Upper lobe of right lung (tissue), 1 donor: Measurements from ENCODE around the gene SLX4IP. TPM values are rescaled to one million over a fixed set of nuclear protein-coding genes. Genes with fewer than 3 reads are reported as not detected.

Experiments
- ATAC-seq: fragments of 200-7000 bp; cut with Tn5 transposase; one replicate; pipeline ENCODE4 v1.9.1; 2020; ENCODE audit warnings: mild to moderate bottlenecking, moderate library complexity
- DNase-seq: peaks from one replicate; pipeline ENCODE4 v3.0.0-alpha.2; 2020
- H3K27ac ChIP-seq: fragments of 200-600 bp; one replicate; pipeline ENCODE4 v1.8.0; 2022
- H3K27me3 ChIP-seq: fragments of 200-600 bp; one replicate; pipeline ENCODE4 v1.8.0; 2022; ENCODE audit warnings: mild to moderate bottlenecking
- H3K36me3 ChIP-seq: fragments of 200-600 bp; one replicate; pipeline ENCODE4 v1.8.0; 2022
- H3K4me1 ChIP-seq: fragments of 200-600 bp; one replicate; pipeline ENCODE4 v1.8.0; 2022
- H3K4me3 ChIP-seq: fragments of 200-600 bp; one replicate; pipeline ENCODE4 v1.8.0; 2022; ENCODE audit warnings: mild to moderate bottlenecking
- H3K9me3 ChIP-seq: fragments of 200-600 bp; one replicate; pipeline ENCODE4 v1.8.0; 2022
- intact Hi-C: fragments of 100-400 bp; cut with DNase I; formaldehyde crosslinking; loops from one replicate; pipeline ENCODE4 v1.11.0; 2022
- total RNA-seq: library from RNA; stranded (reverse); fragmentation: NEBNext Ultra II Directional; extraction: Animal tissue kit (Norgen Biotek cat#: 25700); gene quantifications from one replicate; pipeline ENCODE4 v1.2.1, GENCODE V29; 2021
- TF ChIP-seq, protein P1 (sequence below): fragments of 200-600 bp; IDR thresholded peaks from one replicate; pipeline ENCODE4 v1.8.0; 2022; ENCODE audit warnings: antibody characterized with exemption
- donor health status: DM: no; HTN: yes; CAD: no; lungs with severe emphysema.

Gene SLX4IP
- total RNA-seq, 1 donor from 2014 or later, result 5.4 TPM

DNA sequence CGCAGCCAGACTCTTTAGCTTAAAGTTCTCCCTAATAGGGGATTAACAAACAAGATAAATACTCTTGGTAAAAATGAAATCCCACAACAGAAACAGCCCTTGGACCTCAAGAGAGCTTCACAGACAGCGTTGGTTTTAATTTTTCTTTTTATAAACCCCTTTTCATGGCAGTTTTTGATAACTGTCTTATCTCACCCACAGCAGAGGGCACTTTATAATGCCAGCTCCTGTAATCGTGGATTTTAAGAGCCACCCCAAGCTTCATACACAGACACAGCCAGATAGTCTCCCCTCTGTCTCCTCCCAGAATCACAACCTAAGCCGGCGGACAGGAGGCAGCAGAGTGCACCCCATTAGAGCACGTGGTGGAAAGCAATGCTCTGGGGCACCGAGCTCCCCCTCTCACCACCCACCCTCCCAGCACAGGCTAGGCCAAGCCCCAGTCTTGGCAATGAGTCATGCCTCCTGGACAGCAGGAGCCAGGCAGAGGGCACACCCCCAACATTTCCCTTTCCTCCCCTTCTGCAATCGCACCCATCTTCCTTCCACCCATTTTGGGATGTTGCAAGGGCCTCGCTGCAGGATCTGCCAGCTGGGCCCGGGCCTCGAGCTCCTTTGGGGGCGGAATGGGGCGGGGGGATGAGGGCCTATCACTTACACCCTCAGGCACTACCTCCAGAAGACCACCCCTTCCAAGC is 236.3 kb downstream of the SLX4IP start:
- Histone ChIP-seq H3K4me3 (peak overlapping the region; percentile 91), H3K4me1 (peaks cover 34% of the 10 kb centered on the region), H3K9me3 (no peaks in the 10 kb centered on the region), H3K27me3 (no peaks in the 10 kb centered on the region), H3K36me3 (peaks cover 25% of the 10 kb centered on the region), H3K27ac (peak overlapping the region; percentile 97)
- TF ChIP-seq, protein P1, sequence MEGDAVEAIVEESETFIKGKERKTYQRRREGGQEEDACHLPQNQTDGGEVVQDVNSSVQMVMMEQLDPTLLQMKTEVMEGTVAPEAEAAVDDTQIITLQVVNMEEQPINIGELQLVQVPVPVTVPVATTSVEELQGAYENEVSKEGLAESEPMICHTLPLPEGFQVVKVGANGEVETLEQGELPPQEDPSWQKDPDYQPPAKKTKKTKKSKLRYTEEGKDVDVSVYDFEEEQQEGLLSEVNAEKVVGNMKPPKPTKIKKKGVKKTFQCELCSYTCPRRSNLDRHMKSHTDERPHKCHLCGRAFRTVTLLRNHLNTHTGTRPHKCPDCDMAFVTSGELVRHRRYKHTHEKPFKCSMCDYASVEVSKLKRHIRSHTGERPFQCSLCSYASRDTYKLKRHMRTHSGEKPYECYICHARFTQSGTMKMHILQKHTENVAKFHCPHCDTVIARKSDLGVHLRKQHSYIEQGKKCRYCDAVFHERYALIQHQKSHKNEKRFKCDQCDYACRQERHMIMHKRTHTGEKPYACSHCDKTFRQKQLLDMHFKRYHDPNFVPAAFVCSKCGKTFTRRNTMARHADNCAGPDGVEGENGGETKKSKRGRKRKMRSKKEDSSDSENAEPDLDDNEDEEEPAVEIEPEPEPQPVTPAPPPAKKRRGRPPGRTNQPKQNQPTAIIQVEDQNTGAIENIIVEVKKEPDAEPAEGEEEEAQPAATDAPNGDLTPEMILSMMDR, result peak; percentile 65
- intact Hi-C loops, result loop anchor here (5.0 kb wide), 1 partner anchor 601 kb away; no protein-coding TSS in a partner anchor
- ATAC-seq (peak; percentile 71), DNase-seq (peak; percentile 89)

DNA sequence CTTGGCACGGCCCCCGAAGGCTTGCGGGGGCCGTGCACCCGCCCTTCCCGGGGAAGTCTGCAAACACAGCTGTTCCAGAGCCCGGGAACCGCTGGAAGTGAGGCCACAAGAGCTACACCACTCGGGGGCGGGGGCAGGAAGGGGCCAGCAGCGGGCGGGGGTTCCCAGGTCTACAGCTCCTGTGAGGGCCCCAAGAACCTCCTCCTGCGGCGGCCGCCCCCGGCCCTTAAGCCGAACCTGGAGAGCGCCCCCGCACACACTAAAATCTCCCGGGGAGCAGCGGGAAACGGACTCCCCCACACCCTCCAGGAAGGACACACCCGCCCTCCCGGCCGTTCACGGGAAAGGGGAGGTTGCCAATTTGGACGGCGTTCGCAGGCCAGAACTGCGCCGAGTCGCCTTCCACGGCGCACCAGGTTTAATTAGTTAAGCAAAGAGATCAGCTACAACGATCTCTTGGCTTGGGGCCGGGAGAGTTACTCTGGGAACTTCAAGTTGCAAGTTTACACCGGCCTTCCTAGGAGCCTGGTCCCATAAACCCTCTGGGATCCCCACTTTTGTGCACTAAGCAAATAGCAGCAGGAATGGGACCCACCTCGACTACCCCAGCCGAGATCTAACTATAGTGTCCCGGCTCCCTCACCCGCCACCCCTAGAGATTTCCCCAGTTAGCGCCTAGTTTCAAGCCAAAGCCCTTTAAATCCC is 237.0 kb downstream of the SLX4IP start:
- ATAC-seq, result peak; percentile 15

DNA sequence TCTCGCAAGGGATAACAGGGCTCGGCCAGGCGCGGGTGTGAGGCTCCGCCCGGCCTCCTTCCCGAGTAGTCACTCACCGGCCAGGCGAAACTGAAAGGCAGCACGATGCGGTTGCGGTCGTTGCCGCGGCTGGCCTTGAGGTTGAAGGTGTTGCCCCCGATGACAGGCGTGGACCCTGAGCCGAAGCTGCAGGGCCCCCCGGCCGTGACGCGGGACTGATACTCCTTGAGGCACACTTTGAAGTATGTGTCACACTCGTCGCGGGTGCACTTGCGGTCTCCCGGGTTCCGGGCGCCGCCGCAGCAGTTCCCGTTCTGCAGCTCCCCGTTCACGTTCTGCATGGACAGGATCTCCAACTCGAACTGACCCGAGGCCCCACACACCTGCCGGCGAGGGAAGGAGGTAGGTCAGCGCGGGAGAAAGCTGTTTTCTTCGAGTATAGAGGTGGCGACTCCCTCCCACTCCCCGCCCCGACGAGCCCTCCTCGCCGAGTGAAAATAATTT is 237.6 kb downstream of the SLX4IP start:
- Histone ChIP-seq H3K4me3 (peak overlapping the region; percentile 91), H3K4me1 (peaks cover 24% of the 10 kb centered on the region), H3K27ac (peak overlapping the region; percentile 97), H3K36me3 (peaks cover 17% of the 10 kb centered on the region), H3K27me3 (no peaks in the 10 kb centered on the region), H3K9me3 (no peaks in the 10 kb centered on the region)
- peak; percentile 4 for ATAC-seq
- intact Hi-C loops, result loop anchor here (5.0 kb wide), 1 partner anchor 600 kb away; no protein-coding TSS in a partner anchor
- DNase-seq, result peak; percentile 84
- TF ChIP-seq, protein P1, result peak; percentile 4

More for the DNA sequence above, 237.0 kb downstream of the SLX4IP start:
- intact Hi-C loops, result loop anchor here (5.0 kb wide), 1 partner anchor 600 kb away; no protein-coding TSS in a partner anchor
- no peaks in the 10 kb centered on the region for H3K9me3 ChIP-seq
- TF ChIP-seq, protein P1, result no peak
- H3K4me3 ChIP-seq, result peak overlapping the region; percentile 91
- peaks cover 23% of the 10 kb centered on the region for H3K36me3 ChIP-seq
- H3K27me3 ChIP-seq, result no peaks in the 10 kb centered on the region
- DNase-seq, result peak; percentile 86
- H3K4me1 ChIP-seq, result peaks cover 29% of the 10 kb centered on the region
- peak overlapping the region; percentile 97 for H3K27ac ChIP-seq

DNA sequence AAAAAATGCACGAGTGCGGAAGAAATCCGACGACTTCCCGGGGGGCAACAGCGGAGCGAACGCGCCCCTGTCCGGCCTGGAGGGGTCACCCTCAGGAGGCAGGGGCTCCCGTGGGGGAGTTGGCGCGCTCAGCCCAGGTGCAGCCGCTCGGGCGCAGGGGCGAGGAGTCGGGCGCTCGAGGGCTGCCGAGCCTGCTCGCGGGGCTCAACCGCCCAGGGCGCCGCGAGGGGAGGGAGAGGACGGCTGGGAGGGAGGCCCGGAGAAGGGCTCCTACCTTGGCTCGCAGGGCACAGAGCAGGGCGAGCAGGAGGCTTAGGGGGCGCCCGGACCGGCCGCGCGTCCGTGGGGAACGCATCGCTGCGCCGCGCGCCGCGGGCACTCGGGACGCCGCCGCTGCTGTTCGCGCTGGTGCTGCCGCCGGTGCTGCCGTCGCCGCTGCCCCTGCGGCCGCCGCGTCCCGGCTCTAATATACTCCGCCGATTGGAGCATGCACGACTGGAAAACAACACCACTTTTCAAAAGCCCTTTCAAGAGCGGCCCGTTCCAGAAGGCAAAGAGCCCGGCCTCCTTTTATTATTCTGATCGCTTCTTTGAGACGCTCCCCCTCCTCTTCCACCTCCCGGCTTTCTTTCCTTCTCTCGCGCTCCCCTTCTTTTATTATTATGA is 238.2 kb downstream of the SLX4IP start:
- ATAC-seq (peak; percentile 2), DNase-seq (peak; percentile 79)

More for the DNA sequence above, 238.2 kb downstream of the SLX4IP start:
- Histone ChIP-seq H3K27me3 (no peaks in the 10 kb centered on the region), H3K9me3 (no peaks in the 10 kb centered on the region), H3K36me3 (peaks cover 11% of the 10 kb centered on the region), H3K27ac (peak overlapping the region; percentile 97), H3K4me3 (peak overlapping the region; percentile 91), H3K4me1 (peaks cover 19% of the 10 kb centered on the region)
- intact Hi-C loops, result loop anchor here (5.0 kb wide), 1 partner anchor 599 kb away; no protein-coding TSS in a partner anchor
- TF ChIP-seq, protein P1, result peak; percentile 2
